Loucy (cell line): Measurements from ENCODE around the gene RIMBP2.

Source experiments
- H2AFZ ChIP-seq: fragments of 200-600 bp; sonication (generic); 2 replicates; pipeline ENCODE4 v1.6.0; 2016; ENCODE audit warnings: antibody characterized with exemption, mild to moderate bottlenecking, low read length, moderate library complexity
- H3F3A ChIP-seq: fragments of 200-600 bp; 2 replicates; pipeline ENCODE4 v1.6.0; 2016; ENCODE audit warnings: antibody characterized with exemption, low read depth, mild to moderate bottlenecking
- H3K27me3 ChIP-seq: fragments of 200-600 bp; sonication (generic); 2 replicates; pipeline ENCODE4 v1.6.1; 2014; ENCODE audit warnings: low read length, mild to moderate bottlenecking; ENCODE audit not compliant: insufficient read depth, poor library complexity, severe bottlenecking
- H3K36me3 ChIP-seq: fragments of 200-600 bp; sonication (generic); 2 replicates; pipeline ENCODE4 v1.6.1; 2016; ENCODE audit warnings: low read length; ENCODE audit not compliant: insufficient read depth
- H3K4me1 ChIP-seq: fragments of 200-600 bp; sonication (generic); 2 replicates; pipeline ENCODE4 v1.5.1; 2014; ENCODE audit warnings: low read length, mild to moderate bottlenecking; ENCODE audit not compliant: insufficient read depth, poor library complexity, severe bottlenecking
- H3K4me2 ChIP-seq: fragments of 200-600 bp; sonication (generic); 2 replicates; pipeline ENCODE4 v1.6.0; 2014; ENCODE audit warnings: antibody characterized with exemption, low read length, low read depth, mild to moderate bottlenecking; ENCODE audit not compliant: poor library complexity, severe bottlenecking
- H3K4me3 ChIP-seq: fragments of 200-600 bp; sonication (generic); 2 replicates; pipeline ENCODE4 v1.5.1; 2014; ENCODE audit warnings: low read length, mild to moderate bottlenecking, mixed read lengths; ENCODE audit not compliant: poor library complexity, severe bottlenecking
- H3K79me2 ChIP-seq: fragments of 200-600 bp; sonication (generic); 2 replicates; pipeline ENCODE4 v1.6.1; 2014; ENCODE audit warnings: low read length; ENCODE audit not compliant: insufficient read depth
- H3K9ac ChIP-seq: fragments of 200-600 bp; sonication (generic); 2 replicates; pipeline ENCODE4 v1.6.0; 2014; ENCODE audit warnings: mild to moderate bottlenecking, low read depth, low read length, moderate library complexity; ENCODE audit not compliant: poor library complexity, severe bottlenecking
- H3K9me2 ChIP-seq: fragments of 200-600 bp; sonication (generic); replicated peaks from 2 replicates; pipeline ENCODE4 v1.6.1; 2016; ENCODE audit warnings: low read depth, low read length, mixed read lengths
- H3K9me3 ChIP-seq: fragments of 200-600 bp; sonication (generic); 2 replicates; pipeline ENCODE4 v1.6.1; 2014; ENCODE audit warnings: mild to moderate bottlenecking, antibody characterized with exemption, low read length, low read depth; ENCODE audit not compliant: insufficient read depth
- H4K20me1 ChIP-seq: fragments of 200-600 bp; sonication (generic); 2 replicates; pipeline ENCODE4 v1.6.0; 2014; ENCODE audit warnings: antibody characterized with exemption, low read length, mild to moderate bottlenecking; ENCODE audit not compliant: insufficient read depth, poor library complexity, severe bottlenecking
- CTCF ChIP-seq: fragments of 200-600 bp; sonication (generic); conservative IDR thresholded peaks from 2 replicates; pipeline ENCODE4 v1.5.1; 2014; ENCODE audit warnings: mild to moderate bottlenecking, antibody characterized with exemption, low read length
- EZH2phosphoT487 ChIP-seq: fragments of 200-600 bp; IDR thresholded peaks from 2 replicates; pipeline ENCODE4 v1.6.1; 2018; ENCODE audit warnings: antibody characterized with exemption, mild to moderate bottlenecking, moderate library complexity, borderline replicate concordance

RIMBP2 gene

DNA sequence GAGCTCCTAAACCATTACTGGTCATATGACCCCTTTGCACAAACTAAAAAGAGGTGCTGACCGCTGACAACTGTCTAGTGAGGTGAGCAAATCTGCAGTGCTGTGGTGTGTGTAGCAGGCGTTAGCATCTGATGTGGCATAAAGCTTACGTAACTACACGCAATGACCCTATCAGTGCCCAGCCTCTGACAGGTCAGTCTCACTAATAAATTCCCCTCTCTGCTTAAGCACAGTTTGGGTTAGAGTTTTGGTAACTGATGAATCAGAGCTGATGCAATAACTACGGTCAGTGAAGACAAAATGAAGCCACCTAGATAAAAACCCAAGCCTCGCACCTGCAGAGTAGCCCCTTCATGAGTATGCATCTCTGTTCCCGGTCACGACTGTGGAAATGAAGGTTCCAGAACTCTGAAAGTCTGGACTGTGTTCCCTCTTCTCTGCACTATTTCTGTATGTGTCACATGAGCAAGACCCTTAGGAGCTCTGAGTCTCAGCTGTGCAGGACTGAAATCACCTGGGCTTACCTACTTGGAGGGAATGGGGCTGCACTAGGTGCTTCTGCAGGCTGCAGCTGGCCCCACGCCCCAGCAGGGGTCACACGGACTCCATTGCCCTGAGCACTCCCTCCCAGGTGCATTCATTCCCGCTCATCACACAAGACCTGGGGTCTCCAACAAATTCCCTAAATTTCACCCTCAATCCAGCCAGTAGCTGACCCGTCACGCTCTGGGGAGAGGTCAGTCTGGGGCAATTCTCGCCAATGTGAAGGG lies 54.4 kb downstream of the RIMBP2 start:
- H3K4me1 ChIP-seq = no peaks in the 10 kb centered on the region

DNA sequence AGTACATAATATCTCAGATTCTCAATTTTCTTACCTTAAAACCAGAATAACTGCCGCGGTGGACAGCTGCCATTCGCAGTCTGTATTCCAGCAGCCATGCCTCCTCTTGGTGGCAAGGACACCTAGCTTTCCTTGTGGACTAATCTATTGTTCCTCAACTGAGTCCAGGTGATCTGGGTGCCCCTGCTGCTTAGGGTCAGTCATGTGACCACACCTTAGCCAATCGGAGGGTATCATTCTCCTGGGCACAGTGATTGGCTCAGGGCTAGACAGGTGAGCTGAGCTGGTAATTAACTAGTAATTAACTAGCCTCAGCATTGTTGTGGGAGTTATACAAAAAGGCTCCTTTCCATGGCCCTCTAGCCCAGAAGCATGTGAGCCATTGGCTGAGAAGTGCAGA lies 55.0 kb downstream of the RIMBP2 start:
- H3K9me3 ChIP-seq = peaks cover 10% of the 10 kb centered on the region; the same call in 1 of the 2 replicates
- no peak overlapping the region for H2AFZ ChIP-seq
- no peaks in the 10 kb centered on the region for H3K27me3 ChIP-seq
- H3K4me2 ChIP-seq = no peak overlapping the region
- H3K79me2 ChIP-seq = no peaks in the 10 kb centered on the region
- H4K20me1 ChIP-seq = no peaks in the 10 kb centered on the region
- no peak overlapping the region for H3K4me3 ChIP-seq
- TF ChIP-seq EZH2phosphoT487 (no peak), CTCF (no peak)
- no peaks in the 10 kb centered on the region for H3K9me2 ChIP-seq
- H3F3A ChIP-seq = no peaks in the 10 kb centered on the region
- no peaks in the 10 kb centered on the region for H3K36me3 ChIP-seq
- no peak overlapping the region for H3K9ac ChIP-seq
- no peaks in the 10 kb centered on the region for H3K4me1 ChIP-seq

More for the DNA sequence above, 54.4 kb downstream of the RIMBP2 start:
- H3K4me3 ChIP-seq = no peak overlapping the region
- H3K9me2 ChIP-seq = no peaks in the 10 kb centered on the region
- H3K4me2 ChIP-seq = no peak overlapping the region
- no peak overlapping the region for H3K9ac ChIP-seq
- H2AFZ ChIP-seq = no peak overlapping the region
- H3K79me2 ChIP-seq = no peaks in the 10 kb centered on the region
- H3K36me3 ChIP-seq = no peaks in the 10 kb centered on the region
- no peaks in the 10 kb centered on the region for H3K27me3 ChIP-seq
- peaks cover 10% of the 10 kb centered on the region; the same call in 1 of the 2 replicates for H3K9me3 ChIP-seq
- TF ChIP-seq EZH2phosphoT487 (no peak), CTCF (no peak)
- H3F3A ChIP-seq = no peaks in the 10 kb centered on the region
- H4K20me1 ChIP-seq = no peaks in the 10 kb centered on the region

DNA sequence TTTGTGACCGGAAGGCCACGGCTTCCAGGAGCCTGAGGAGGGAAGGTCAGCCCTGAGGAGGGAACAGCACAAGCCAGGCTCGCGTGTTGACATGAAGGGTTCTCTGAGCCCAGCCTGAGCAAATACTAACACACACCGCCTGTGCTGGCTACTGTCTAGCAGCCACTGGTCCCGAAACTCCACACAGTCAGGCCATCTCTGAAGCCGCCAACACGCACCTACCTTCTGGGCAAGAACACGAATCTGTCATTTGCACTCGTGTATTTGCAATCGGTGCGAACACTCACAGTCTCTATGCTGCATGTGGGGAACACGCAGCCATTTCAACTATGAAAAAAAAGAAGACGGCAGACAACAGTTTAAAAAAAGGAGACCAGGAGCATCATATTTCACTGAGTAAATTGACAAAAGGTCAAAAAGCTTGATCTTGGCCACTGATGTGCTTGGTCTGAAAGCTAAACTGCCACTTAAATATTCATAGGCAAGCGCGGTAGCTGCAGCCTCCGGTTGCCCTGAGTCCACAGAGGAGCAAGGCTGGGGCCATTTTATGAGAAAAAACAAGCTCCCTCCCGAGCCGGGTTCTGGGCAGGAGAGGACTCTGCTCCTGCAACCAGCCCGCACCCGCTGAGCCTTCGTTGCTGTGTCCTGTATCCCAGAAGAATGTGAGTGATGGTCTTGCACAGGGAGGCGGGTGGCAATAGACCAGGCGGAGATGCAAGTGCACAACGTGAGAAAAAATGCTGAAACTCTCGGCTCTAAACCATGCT lies 57.8 kb downstream of the RIMBP2 start:
- Histone ChIP-seq H3K4me1 (no peaks in the 10 kb centered on the region), H3K9me2 (no peaks in the 10 kb centered on the region), H2AFZ (no peak overlapping the region), H3F3A (no peaks in the 10 kb centered on the region), H3K79me2 (no peaks in the 10 kb centered on the region), H3K27me3 (no peaks in the 10 kb centered on the region), H4K20me1 (no peaks in the 10 kb centered on the region), H3K4me3 (no peak overlapping the region), H3K4me2 (no peak overlapping the region), H3K9ac (no peak overlapping the region), H3K36me3 (no peaks in the 10 kb centered on the region), H3K9me3 (peaks cover 17% of the 10 kb centered on the region; the same call in 1 of the 2 replicates)
- TF ChIP-seq EZH2phosphoT487 (no peak), CTCF (no peak)
